Panc1 (cell line): ENCODE measurements around the gene ANKRD33B. TPM values are rescaled to one million over a fixed set of nuclear protein-coding genes. Genes with fewer than 3 reads are reported as not detected.

Experiments used
- ATAC-seq: fragments of 200-7000 bp; cut with Tn5 transposase; 2 replicates; pipeline ENCODE4 v1.9.1; 2020; ENCODE audit warnings: mild to moderate bottlenecking, moderate library complexity
- BruUV-seq: library from RNA; stranded (reverse); fragments of 400-500 nt; replicated peaks from 2 replicates; lab custom pipeline; 2021; lab: Mats Ljungman, UMichigan
- CTCF ChIA-PET: fragments of 300-600 bp; sonication (Branson Sonifier 250); formaldehyde crosslinking; loops from one replicate; lab custom pipeline; 2022; ENCODE audit warnings: antibody characterized with exemption; lab: Charles Lee
- POLR2A ChIA-PET: fragments of 300-600 bp; sonication (Branson Sonifier 250); formaldehyde crosslinking; loops from one replicate; lab custom pipeline; 2022; ENCODE audit warnings: antibody characterized with exemption; lab: Charles Lee
- DNase-seq: peaks from one replicate; pipeline ENCODE4 v3.0.0-alpha.2; 2010; ENCODE audit warnings: low read depth, low spot score
- H3K27ac ChIP-seq: 2 replicates; pipeline ENCODE4 v1.5.1; 2011; ENCODE audit warnings: mild to moderate bottlenecking, low read length, inconsistent platforms
- H3K27me3 ChIP-seq: fragments of 200-500 bp; sonication (Bioruptor generic); 2 replicates; pipeline ENCODE4 v1.6.0; 2014; ENCODE audit warnings: low read length, inconsistent platforms; ENCODE audit not compliant: control insufficient read depth, insufficient read depth
- H3K36me3 ChIP-seq: fragments of 200-500 bp; sonication (Bioruptor generic); 2 replicates; pipeline ENCODE4 v1.5.1; 2014; ENCODE audit warnings: inconsistent platforms, mild to moderate bottlenecking, low read length, moderate library complexity; ENCODE audit not compliant: control insufficient read depth, insufficient read depth
- H3K4me1 ChIP-seq: 2 replicates; pipeline ENCODE4 v1.5.1; 2011; ENCODE audit warnings: inconsistent platforms, mild to moderate bottlenecking, low read length, moderate library complexity; ENCODE audit not compliant: control insufficient read depth, insufficient read depth
- H3K4me3 ChIP-seq, 2 experiments: 2 replicates each; pipeline ENCODE4 v1.5.1; 2011 to 2012; ENCODE audit warnings: low read depth in 2 of 2, low read length in 2 of 2, mild to moderate bottlenecking in 2 of 2, inconsistent platforms in 1 of 2, moderate library complexity in 1 of 2
- H3K9me3 ChIP-seq: fragments of 200-500 bp; sonication (Bioruptor generic); 2 replicates; pipeline ENCODE4 v1.5.1; 2014; ENCODE audit warnings: low read depth, mild to moderate bottlenecking, inconsistent platforms, low read length, moderate library complexity; ENCODE audit not compliant: control insufficient read depth, insufficient read depth
- CTCF ChIP-seq: fragments of 450-650 bp; IDR thresholded peaks from 2 replicates; pipeline ENCODE4 v1.5.1; 2017; ENCODE audit warnings: mild to moderate bottlenecking
- POLR2AphosphoS5 ChIP-seq: IDR thresholded peaks from 2 replicates; pipeline ENCODE4 v1.6.1; 2012; ENCODE audit warnings: mild to moderate bottlenecking, low read depth, low read length, moderate library complexity
- REST ChIP-seq, 2 experiments: IDR thresholded peaks; 2 replicates each; pipeline ENCODE4 v1.6.1; 2011 to 2012; ENCODE audit warnings: low read depth in 2 of 2, control low read depth in 1 of 2, low read length in 1 of 2, mild to moderate bottlenecking in 1 of 2, moderate library complexity in 1 of 2; ENCODE audit not compliant: insufficient read depth in 1 of 2
- SIN3A ChIP-seq: IDR thresholded peaks from 2 replicates; pipeline ENCODE4 v1.6.1; 2012; ENCODE audit warnings: low read depth, mild to moderate bottlenecking, low read length, moderate library complexity, borderline replicate concordance; ENCODE audit not compliant: insufficient read depth
- TCF7L2 ChIP-seq: IDR thresholded peaks from 2 replicates; pipeline ENCODE4 v1.6.1; 2011; ENCODE audit warnings: mild to moderate bottlenecking, low read depth, low read length, inconsistent platforms
- in situ Hi-C: cut with HindIII; loops from 2 replicates; pipeline ENCODE4 v1.10.0; 2016; ENCODE audit warnings: low sequenced_read_pairs, low pct_unique_long_range_greater_than_20kb
- intact Hi-C: fragments of 100-400 bp; cut with micrococcal nuclease; formaldehyde crosslinking; loops from one replicate; pipeline ENCODE4 v1.10.0; 2022; ENCODE audit not compliant: unreplicated experiment
- total RNA-seq: library from RNA; stranded (reverse); gene quantifications from one replicate; pipeline ENCODE4 v1.2.1, GENCODE V29; 2021; ENCODE audit not compliant: unreplicated experiment

Gene ANKRD33B
- total RNA-seq, 1 experiment from 2014 or later: 19.1 TPM

- in situ Hi-C loops (no loop called here), intact Hi-C loops (no loop called here)
- no peak for TF ChIP-seq POLR2AphosphoS5
- TF ChIP-seq CTCF: no peak
- no peak for TF ChIP-seq REST (IDR thresholded peaks at IDR 0.05; ENCODE audit: insufficient read depth in 1 of 2, low read depth in 2 of 2, low read length in 1 of 2)
- TF ChIP-seq SIN3A: no peak
- no peak for TF ChIP-seq TCF7L2
- no peaks in the 10 kb centered on the region for H3K36me3 ChIP-seq
- H3K9me3 ChIP-seq: no peaks in the 10 kb centered on the region
- H3K4me1 ChIP-seq: no peaks in the 10 kb centered on the region
- CTCF ChIA-PET: no interaction called here
- no peak overlapping the region for H3K27ac ChIP-seq
- H3K27me3 ChIP-seq: no peaks in the 10 kb centered on the region
- ATAC-seq: no peak
- no peak for DNase-seq
- no peak overlapping the region for H3K4me3 ChIP-seq
- BruUV-seq: no TSS peak
- POLR2A ChIA-PET: no interaction called here
Observed at GRCh38 chr5:10674096-10674495, 110.2 kb downstream of the ANKRD33B start.

GRCh38 chr5:10674582-10674981 lies 110.7 kb downstream of the ANKRD33B start:
- DNase-seq (no peak), ATAC-seq (peak; percentile 46)
- in situ Hi-C loops: no loop called here
- POLR2A ChIA-PET: no interaction called here
- Histone ChIP-seq H3K36me3 (no peaks in the 10 kb centered on the region), H3K27me3 (no peaks in the 10 kb centered on the region), H3K4me3 (no peak overlapping the region), H3K4me1 (no peaks in the 10 kb centered on the region), H3K9me3 (no peaks in the 10 kb centered on the region), H3K27ac (no peak overlapping the region)
- CTCF ChIA-PET: no interaction called here
- no TSS peak for BruUV-seq
- TF ChIP-seq POLR2AphosphoS5: no peak
- TF ChIP-seq REST (IDR thresholded peaks at IDR 0.05; ENCODE audit: insufficient read depth in 1 of 2, low read depth in 2 of 2, low read length in 1 of 2): no peak
- TF ChIP-seq TCF7L2: no peak
- TF ChIP-seq CTCF: no peak
- no peak for TF ChIP-seq SIN3A
- intact Hi-C loops: no loop called here
